GM21526 (cell line): ENCODE measurements around the gene FLT3.

Source experiments
- ATAC-seq: cut with Tn5 transposase; IDR thresholded peaks from one replicate; pipeline ENCODE4 v1.9.1; 2021; ENCODE audit warnings: moderate library complexity; ENCODE audit not compliant: unreplicated experiment, low FRiP score

FLT3 gene

DNA sequence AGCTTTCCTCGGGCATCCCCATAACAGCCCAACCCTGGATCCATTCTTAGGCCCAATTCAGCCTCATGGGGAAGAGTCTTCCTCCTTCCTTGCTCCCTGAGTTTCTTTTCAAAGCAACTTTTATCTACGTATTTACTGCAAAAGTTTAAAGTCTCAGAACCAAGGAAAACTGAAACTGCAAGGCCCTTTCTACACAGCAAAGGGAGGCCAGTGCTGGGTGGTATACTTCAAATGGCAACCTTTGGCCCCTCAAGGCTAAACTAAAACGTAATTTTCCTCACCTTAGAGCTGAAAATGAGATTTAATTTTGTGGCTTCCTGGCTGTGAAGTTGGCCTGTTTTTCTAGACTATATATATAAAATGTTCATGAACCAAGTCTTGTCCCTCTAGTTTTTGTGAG is 136.9 kb downstream of the FLT3 start:
- ATAC-seq = no peak

DNA sequence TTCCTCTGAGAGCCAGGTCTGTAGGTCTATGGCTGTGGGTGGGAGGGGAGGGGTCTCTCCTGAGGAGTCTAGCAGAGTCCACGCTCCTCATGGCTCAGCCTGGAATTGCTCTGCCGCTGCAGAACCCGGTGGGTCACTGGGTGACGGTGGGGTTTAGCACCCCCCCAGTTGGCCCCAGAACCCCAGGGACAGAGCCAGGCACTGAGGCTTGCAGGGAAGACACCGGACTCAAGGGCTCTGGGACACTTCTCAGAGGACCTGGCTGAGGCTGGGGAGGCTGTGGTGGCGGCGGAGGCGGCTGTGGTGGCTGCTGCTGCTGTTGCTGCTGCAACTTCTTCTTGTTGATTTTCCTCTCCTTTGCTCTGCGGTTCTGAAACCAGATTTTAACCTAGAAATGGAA is 137.4 kb downstream of the FLT3 start:
- ATAC-seq = no peak

DNA sequence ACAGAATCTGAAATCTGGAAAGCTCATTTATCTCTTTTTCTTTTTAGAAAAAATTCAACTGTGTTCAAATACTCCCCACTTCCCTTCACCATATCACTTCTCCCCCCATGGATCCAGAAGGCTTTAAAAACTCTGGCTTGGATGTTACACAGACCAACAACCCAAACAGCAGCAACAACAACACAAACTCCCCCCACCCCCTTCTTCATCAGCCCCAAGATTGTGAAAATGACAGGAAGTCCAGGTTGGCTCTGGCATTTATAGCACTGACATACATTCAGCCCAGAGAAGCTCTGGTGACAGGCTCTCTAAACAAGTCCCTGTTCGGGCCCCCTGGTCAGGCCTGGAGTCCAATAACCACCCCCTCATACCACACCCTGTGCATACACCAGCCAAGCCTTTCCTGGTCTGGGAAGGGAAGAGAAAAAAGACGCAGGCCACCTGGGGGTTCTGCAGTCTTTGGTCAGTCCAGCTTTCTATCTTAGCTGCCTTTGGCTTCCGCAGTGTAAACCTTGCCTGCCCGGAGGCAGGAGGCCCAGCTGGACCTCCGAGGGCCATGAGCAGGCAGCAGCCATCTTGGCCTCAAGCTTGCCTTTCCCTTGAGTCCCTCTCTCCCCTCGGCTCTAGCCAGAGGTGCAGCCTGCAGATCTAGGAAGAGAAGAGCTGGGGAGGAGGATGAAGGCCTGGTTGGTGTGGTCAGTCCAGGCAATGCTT is 138.1 kb downstream of the FLT3 start:
- no peak for ATAC-seq

DNA sequence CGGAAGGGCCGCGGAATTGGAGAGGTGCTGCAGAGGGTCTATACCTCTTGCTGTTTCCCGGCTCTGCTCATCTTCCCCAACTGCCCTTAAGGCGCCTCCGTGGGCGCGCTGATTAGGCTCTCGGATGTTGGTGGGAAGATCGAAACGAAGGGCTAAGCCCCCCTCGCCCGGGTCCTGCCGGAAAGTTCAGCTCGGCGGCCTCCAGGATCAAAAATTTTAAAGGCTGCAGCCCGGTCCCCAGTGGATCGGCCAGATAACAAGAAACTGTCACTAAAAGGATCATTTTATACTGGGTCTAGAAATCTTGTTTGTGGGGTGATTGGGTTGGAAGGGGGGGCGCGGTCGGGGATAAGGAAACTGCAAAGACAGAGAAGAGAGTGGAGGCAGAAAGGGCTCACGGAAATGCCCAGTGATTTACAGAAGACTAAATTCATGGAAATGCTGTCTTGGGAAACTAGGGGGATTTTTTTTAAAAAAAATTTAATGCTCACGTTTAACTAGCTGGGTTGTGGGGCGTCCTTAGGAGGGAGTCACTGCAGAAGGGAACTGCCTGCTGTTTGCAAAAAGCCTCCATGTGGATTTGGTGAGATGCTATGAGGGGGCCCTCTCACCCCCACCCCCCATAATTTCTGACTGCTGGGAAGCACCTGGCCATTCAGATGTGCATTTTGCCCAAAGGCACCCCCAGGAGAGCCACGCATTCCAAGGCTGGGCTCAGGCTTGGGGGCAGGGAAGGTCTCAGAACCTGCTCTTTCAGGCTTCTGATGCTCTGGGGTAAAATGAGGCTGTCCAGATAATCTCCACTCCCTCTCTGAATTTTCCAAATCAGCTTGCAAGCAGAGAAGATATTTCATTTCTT is 138.9 kb downstream of the FLT3 start:
- no peak for ATAC-seq

DNA sequence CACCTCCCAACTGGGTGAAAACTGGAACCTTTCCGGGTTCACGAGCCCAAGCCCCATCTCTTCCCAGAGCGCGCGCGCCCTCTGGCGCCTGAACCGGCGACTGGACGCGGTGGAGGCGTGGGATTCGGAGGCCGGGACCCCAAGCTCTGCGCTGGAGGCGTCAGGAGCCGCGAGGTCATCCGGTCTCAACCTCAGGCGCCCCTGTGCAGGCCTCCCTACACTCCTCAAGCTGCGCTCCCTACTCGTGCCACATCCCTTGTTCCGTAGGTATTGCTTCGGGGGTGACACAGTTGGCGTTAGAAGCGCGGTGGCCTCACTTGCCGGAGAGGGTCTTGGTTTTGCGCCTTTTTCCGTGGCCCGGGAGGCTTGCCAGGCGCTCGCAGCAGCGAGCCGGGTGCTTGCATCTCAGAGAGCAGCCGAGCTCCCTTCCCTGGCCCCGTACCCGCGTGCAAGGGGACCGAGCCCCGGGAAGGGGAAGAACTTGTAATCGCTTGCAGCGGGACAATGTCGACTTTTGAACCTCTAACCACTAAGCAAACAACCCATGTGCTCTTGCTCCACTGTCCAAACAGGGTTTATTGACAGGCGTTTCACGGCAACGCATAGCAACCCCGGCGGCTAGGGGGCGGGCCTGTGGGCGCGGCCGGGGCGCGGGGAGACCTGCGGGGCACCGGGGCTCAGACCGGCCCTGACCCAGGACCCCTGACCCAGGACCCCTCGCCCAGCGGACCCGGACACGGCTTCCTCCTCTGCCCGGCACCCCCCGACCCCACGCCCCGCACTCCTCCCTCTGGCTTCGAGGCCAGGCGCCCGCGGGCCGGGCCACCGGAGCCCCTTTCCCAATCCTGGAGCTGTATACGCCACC is 139.8 kb downstream of the FLT3 start:
- ATAC-seq = no peak

DNA sequence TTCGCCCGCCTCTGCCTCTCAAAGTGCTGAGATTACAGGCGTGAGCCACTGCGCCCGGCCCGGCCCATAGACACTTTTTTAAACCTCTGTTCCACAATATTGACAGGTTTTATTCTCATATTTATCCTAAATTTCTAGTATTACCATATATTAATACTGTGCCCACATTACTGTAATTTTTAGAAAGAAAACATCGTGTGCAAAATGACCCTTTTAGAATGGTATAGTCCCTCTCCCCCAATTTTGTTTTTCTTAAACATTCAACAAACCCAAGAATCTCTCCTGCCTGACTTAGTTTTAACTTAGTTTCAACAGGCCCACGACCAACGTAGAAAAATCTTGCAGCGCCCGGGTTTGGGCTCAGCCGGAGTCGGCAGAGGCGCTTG is 140.4 kb downstream of the FLT3 start:
- ATAC-seq = no peak

DNA sequence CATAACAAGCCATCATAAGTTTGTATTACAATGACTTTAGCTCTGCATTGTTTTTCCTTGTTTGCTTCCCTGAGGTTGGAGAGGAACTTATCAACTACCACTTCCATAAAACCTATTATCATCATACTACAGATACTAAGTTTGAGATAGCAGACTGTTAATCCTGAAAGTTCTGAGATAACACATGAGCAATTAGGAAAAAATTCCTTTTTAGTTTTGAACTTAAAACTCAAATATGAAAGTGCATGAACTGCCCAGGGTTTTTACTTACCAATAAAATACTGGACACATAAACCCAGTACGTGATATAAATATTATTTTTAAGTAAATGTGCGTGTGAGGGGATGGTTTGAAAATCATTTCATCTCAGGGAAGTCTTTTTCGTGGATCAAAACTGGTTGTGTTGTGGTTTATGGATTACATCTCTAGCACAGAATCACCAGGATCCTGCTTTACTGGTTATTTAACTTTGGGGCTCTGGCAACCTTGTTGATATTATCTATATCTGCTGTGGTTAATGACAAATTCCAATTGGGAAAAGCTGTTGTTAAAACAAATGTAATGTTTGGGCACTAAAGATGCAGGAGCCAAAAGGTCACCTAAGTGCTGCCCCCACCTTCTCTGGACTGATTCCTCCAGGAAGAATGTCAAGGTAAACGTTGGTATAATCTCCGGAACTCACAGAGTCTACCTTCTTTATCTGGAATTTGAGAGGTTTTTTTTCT is 143.6 kb downstream of the FLT3 start:
- ATAC-seq = no peak

DNA sequence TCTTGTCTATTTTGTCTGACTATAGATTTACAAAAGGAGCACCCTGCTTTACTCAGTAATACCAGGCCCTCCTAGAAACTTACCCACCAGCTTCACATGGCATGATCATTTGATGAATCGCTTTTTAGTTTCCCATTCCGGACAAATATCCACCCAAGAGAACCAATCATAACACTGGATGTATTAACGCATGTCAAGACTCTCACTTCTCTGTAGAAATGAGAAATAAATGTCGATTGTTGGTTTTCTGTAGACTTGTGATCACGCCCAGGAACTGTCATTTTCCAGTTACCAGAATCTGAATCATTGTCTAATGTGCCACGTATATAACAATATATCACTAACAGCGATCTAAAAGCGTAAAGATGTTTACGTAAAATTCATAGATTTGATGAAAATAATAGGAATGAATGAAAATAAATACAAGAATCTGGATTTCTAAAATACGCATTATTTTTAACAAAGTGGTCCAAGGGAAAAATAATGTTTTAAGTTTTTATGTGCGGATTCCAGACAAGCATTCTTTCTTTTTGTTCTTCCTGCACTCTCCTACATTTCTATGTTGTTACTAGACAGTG is 145.3 kb downstream of the FLT3 start:
- ATAC-seq = no peak

DNA sequence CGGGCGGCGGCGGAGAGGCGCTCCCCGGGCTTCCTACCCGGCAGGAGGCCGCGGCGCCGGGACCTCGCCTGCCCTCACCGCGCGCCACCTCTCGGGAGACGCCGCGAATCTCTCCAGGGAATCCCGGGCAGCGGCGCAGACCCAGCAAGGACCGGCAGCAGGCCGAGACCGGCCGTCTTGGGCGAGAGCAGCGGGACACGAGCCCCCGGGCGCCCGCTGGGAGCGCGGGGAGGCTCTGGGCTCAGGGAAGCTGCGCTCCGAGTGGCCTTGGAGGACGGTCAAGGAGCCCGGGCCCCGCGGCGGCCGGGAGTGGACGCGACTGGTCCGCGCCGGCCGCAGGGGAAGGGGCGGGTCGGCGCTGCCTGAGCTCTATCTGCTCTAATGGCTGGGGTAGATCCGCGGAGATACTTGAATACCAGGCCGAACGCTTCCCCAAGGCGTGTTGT is 145.9 kb downstream of the FLT3 start:
- peak; percentile 27 for ATAC-seq

DNA sequence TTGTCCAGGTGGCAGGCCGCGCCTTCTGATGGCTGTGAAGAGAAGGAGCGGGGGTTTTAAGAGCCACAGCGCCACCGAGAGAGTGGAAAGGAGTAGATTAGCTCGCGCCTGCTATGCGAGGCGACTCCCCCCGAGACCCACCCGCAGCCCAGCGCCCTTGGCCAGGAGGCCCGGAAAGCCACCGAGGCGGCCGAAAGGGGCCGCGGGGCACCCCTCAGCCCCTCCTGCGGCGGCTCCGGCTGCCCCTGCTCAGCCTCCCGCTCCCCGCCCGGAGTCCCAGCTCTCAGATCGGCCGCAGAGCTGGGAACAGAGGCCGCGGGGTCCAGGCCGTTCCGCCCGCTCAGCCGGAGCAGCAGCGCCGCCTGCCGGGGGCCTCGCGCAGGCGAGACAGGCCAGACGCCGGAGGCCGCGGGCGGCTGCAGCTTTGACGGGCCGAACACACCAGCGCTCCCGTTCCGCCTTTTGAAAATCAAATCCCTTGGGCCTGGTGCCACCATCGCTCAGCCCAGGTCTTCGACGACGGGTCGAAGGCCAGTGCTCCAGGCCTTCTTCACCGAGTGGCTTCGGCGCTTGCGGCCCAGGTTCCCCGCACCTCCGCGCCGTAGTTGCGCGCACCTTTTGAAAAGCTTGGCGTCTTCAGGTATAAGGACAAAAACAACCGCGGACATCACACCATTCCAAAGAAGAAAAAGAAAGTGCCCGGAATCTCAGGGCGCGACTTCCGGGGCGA is 146.5 kb downstream of the FLT3 start:
- peak; percentile 84 for ATAC-seq
